GM18951 (cell line): ENCODE data around the gene SPECC1L.

Experiments
- POLR2A ChIP-seq: IDR thresholded peaks from 4 replicates; pipeline ENCODE4 v1.6.1; 2011; ENCODE audit warnings: mild to moderate bottlenecking; ENCODE audit not compliant: insufficient read length, insufficient read depth; ENCODE audit errors: extremely low read depth
- in situ Hi-C: fragments of 300-500 bp; cut with MboI; formaldehyde crosslinking; loops from one replicate; pipeline ENCODE4 v1.12.0; 2022; ENCODE audit warnings: low sequenced_read_pairs, mixed read lengths, inconsistent platforms; ENCODE audit not compliant: unreplicated experiment

SPECC1L gene

DNA sequence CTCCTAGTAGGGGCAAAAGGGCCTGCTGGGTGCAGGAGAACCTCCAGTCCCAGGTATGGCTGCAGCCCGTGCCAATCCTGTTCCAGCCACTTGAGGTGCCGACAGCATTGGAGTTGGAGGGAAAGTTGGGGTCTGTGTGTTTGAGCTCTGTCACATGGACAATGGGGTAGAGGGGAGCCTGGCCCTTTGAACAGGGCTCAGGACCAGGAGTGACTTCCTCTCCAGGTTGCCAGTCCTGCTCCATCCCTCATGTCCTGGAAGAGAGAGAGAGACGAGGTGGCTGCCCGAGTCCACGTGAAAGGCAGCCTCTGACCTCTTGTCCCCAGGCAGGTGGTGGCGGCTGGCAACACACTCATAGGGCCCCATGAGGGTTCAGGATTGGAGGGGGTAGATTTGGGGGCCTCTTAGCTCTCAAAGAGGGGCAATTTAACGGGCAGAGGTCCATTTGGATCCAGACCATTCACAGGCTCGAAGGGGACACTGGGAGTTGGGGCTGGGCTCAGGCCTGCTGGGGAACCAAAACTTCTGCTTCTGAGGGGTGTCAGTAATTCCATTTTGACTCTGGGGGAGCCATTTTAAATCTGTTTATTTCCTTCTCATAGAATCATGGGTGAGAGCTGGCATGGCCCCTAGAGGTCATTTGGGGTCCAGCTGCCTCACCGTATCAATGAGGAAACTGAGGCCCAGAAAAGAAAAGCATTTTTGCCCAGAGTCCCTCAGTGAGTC lies 160.8 kb downstream of the SPECC1L start:
- in situ Hi-C loops = no loop called here
- TF ChIP-seq POLR2A = no peak

DNA sequence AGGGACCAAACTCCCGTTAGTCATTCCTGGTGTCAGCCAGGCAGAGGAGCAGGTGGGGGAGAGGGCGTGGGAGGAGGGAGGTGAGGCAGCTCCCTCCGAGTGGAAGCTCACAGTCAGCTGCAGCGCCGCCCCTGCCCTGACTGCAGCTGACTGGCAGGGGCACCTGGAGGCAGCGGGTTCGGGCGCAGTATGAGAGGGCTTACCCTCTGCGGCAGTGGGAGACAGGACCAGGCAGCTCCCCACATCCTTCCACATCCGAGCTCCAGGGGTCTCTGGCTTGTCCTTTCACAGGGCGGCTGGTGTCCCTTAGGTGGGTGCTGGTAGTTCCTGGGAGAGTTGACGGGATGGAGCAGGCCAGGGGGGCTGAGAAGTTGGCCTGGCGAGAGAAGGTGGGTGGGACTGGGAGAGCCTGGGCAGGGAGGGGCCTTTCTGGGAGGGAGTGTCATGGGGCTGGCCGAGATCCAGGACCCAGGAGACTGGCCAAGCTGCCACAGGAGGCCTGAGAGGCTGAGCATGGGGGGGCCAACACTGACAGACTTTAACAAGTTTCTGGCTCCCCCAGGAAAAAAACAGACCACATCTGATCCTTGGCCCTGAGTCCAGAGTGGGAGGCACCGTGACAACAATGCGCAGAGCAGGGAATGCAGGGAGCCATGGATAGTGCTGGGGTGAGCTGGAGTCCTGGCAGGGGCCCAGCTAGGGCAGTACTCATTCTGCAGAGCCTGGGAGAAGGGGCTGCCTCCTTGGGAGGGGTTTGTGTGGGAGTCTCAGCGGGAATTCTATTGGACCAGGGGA lies 161.6 kb downstream of the SPECC1L start:
- in situ Hi-C loops = no loop called here

DNA sequence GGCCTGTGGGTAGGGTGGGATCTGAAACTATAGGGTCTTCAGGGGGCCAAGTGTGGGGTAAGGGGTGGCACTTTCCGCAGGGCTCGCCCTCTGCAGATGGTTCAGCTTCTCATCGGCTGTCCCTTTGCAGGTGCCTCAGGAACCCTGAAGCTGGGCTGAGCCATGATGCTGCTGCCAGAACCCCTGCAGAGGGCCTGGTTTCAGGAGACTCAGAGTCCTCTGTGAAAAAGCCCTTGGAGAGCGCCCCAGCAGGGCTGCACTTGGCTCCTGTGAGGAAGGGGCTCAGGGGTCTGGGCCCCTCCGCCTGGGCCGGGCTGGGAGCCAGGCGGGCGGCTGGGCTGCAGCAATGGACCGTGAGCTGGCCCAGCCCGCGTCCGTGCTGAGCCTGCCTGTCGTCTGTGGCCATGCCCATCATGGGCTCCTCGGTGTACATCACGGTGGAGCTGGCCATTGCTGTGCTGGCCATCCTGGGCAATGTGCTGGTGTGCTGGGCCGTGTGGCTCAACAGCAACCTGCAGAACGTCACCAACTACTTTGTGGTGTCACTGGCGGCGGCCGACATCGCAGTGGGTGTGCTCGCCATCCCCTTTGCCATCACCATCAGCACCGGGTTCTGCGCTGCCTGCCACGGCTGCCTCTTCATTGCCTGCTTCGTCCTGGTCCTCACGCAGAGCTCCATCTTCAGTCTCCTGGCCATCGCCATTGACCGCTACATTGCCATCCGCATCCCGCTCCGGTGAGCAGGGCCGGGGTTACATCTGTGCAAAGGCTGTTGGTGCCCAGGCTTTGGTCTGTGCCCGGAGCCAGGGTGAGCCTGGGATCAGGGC lies 162.6 kb downstream of the SPECC1L start:
- in situ Hi-C loops = no loop called here
- peak; percentile 25 for TF ChIP-seq POLR2A

More for the DNA sequence above, 161.6 kb downstream of the SPECC1L start:
- no peak for TF ChIP-seq POLR2A

DNA sequence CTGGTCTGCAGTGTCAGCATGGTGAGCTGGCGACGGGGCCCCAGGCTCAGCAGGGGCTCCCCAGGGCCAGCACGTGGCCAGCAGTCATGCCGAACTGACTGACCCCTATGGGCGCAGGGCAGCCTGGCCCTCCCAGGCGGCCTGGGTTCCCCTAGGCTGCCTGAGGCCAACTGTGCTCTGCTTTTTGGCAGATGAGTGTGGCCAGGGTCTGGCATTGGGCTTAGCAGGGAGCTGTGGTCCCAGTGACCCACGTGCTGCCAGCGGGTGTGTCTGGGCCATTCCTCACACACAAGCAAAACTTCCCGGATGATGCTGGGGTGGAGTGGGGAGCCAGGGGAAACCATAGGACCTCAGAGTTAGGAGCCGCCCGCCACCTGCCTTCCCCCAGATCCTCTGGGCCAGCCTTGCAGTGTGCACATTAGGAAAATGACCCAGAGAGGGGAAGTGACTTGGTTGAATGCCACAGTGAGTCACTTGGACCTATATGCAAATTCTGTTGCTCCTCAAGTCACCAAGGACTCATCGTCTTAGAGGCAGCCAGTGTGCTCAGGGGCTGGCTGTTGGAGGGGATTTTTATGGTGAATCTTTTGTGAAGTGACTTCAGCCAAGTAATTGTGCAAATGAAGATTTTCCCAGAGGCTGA lies 163.3 kb downstream of the SPECC1L start:
- in situ Hi-C loops = no loop called here
- peak; percentile 70 for TF ChIP-seq POLR2A

DNA sequence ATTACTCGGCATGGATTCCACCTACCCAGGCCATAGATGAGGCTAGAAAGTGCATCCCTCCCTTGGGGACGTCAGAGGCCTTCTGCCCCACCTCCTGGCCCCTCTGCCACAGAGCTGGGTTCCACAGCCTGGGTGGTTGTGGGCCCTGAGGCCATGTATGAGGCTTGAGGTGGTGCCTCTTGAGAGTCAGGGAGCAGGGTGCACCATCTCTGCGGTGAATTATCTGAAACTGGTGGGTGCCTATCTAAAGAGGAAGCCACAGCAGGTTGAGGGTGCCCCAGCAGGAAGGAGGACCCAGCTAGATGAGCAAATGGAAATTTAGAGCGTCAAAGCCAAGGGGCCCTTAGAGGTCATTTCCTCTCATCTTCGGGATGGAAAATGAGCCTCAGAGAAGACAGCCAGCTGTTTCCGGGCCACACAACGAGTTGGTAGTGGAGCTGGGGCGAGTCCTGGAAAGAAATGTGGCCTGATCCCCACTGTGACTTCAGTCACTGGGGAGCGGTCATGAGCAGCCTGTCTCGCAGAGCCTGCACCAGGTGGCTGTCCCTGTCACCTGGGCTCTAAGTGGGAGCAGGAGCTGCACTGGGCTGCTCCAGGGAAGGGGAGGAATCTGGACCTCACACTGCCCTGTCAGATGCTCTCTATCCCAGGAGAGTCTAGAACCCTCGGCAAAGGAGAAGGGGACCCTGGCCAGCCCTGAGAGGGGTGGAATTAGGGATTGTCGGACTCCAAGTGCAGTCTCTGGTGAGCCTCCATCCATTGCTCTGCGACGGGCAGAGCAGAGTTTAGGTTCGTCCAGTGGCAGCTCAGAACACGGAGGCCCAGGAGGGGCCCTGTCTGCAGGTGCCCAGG lies 164.1 kb downstream of the SPECC1L start:
- in situ Hi-C loops = no loop called here
- TF ChIP-seq POLR2A = no peak

DNA sequence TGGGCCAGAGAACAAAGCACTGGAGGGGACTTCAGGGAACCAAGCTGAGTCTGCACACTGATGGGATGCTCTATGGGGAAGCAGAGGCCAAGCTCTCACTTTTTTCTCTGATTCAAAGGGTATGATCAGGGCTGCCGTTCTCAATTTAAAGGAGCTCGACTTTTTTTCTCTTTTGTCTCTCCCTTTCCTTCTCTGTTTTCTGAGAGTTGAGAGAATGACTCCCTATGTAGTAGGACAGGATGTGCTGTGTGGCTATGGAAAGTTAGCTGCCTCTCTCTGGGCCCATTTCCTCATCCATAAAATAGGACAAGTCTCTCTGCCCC lies 164.7 kb downstream of the SPECC1L start:
- TF ChIP-seq POLR2A = no peak
- in situ Hi-C loops = no loop called here

DNA sequence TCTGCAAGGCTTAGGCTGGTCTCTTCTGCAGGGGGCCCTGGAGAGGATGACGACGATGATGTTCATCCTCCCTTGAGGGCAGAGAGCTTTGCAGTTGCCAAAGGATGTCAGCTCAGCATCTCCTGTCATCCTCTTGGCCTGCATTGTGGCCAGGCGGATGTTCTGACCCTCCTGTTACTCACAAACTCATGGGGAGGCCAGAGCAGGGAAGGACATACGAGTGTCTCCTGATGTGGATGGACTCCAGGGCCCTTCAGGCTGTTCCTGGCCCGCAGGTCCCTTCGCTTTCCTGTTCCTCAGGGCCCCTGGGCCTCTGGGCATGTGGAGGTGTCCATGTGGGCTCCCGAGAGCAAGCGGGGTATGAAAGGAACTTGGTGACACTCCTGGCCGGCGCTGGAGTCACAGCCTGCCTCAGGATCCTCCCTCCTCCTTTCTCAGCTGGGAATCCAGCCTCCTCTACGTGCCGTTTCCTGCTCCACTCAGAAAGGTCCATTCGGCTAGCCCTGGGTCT lies 165.3 kb downstream of the SPECC1L start:
- no peak for TF ChIP-seq POLR2A
- in situ Hi-C loops = no loop called here

DNA sequence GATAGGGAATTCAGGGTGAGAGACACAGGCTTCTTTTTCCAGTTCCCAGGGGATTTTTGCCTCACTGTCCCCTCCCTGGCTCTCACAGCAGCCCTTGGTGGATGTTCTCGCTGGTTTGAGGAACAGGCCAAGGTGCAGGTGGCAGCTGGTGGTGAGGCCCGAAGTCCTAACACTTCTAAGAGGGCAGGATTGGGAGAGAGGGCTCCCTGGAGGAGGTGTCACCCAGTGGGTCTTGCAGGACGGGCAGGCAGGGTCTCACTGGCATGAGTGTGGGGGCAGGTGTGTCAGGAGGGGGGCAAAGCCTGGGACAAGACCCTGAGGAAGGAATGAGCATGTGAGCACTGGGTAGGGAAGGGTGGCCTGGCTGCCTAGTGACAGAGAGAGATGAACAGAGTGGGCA lies 165.9 kb downstream of the SPECC1L start:
- in situ Hi-C loops = no loop called here
- TF ChIP-seq POLR2A = no peak

DNA sequence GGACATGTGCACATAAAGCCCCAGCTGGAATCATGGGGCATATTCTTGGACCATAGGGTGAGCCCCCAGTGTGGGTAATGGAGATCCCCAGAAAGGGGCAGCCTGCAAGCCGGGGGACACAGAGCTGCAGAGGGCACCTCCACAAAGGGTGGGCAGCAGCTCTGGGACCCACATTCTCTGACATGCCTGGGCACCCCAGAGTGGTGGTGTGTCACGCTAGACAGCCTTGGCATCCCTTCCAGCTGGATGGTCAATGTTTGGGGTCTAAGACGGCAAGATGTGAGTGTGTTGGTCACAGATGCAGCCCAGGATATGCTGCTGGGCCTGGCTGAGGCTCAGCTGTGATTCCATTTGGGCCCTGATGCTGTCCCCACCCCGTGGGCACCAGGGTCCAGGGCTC lies 166.5 kb downstream of the SPECC1L start:
- no peak for TF ChIP-seq POLR2A
- in situ Hi-C loops = no loop called here

DNA sequence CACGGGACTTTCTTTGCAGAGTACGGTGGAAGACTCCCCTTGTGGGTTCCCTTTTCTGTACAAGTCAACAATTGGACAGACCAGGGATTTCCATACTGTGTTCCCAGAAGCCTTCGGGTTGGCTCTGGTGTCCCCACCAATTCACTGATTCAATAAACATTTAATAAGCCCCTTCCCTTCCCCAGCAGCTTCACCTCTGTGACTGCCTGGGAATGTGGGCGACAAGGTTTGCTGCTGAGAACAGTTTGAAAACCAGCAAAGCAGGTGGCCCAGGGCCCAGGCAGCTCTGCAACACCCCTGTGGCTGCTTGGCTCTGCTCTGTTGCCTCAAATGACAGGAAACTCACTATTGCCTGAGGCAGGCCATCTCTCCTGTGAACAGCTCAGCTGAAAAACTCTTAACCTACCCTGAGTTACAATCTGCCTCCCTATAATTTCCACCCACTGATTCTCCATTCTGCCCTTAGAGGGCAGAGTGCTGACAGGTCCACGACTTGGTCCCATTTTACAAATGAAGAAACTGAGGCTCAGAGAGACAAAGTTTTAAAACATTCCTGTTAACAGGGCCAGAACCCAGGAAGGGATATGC lies 167.2 kb downstream of the SPECC1L start:
- in situ Hi-C loops = no loop called here
- no peak for TF ChIP-seq POLR2A

DNA sequence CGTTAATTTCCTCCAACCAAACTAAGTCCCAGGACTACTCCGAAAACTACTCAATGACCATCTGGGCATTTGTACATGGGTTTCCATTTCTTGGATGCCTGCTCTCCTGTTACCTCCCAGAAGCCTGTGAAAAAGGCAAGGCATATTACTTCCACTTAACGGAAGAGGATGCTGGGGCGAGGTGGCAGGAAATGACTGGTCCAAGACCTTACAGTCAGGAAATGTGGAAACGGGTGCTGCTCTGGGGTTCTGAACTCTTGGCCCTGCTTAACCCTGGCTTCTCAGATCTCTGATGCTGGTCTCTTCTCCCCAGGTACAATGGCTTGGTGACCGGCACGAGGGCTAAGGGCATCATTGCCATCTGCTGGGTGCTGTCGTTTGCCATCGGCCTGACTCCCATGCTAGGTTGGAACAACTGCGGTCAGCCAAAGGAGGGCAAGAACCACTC lies 169.7 kb downstream of the SPECC1L start:
- no peak for TF ChIP-seq POLR2A
- in situ Hi-C loops = no loop called here

DNA sequence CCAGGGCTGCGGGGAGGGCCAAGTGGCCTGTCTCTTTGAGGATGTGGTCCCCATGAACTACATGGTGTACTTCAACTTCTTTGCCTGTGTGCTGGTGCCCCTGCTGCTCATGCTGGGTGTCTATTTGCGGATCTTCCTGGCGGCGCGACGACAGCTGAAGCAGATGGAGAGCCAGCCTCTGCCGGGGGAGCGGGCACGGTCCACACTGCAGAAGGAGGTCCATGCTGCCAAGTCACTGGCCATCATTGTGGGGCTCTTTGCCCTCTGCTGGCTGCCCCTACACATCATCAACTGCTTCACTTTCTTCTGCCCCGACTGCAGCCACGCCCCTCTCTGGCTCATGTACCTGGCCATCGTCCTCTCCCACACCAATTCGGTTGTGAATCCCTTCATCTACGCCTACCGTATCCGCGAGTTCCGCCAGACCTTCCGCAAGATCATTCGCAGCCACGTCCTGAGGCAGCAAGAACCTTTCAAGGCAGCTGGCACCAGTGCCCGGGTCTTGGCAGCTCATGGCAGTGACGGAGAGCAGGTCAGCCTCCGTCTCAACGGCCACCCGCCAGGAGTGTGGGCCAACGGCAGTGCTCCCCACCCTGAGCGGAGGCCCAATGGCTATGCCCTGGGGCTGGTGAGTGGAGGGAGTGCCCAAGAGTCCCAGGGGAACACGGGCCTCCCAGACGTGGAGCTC lies 170.2 kb downstream of the SPECC1L start:
- TF ChIP-seq POLR2A = no peak
- in situ Hi-C loops = no loop called here
